NCI-H748 (cell line): ENCODE results near the gene GNS.

Experiments used
- DNase-seq: peaks from one replicate; lab custom pipeline; 2025; ENCODE audit not compliant: unreplicated experiment; lab: John Stamatoyannopoulos, UW

The GNS gene

GRCh38 chr12:64675795-64676194 lies 83.4 kb downstream of the GNS start:
- DNase-seq, result no peak

GRCh38 chr12:64674367-64674922 lies 84.8 kb downstream of the GNS start:
- DNase-seq, result no peak

DNA sequence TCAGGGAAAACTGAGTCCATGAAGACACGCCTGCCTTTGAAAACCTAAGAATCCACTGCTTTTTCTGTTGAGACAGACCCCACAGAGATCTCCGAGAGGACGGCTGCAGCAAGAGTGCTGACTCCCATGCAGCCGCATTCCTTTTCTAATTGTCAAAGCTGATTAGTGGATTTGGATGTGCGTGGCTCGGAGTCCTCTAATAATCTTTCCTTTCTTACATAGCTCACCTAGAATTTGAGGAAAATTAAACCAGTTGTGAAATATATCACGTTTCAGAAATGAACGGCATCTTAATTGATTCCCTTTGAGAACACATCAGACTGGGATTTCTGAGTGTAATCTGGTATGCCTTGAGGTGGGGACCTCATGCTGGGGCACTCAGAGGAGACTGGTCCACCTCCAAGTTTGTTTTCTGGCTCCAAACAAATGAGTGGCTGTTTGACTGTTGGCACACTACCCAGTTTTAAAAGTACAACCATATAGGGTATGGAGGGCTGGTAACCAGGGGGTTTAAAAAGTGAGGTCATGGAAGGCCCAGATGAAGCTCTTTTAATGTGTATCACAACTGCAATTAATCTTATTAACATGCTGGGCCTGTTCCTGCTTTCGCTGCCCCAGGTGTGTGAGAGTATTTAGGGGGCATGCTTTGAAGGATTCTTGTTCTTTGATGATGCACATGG lies 85.6 kb downstream of the GNS start:
- peak; percentile 90 for DNase-seq

- peak; percentile 88 for DNase-seq
Observed at GRCh38 chr12:64672925-64673409, 86.2 kb downstream of the GNS start.

GRCh38 chr12:64671681-64672080 lies 87.5 kb downstream of the GNS start:
- no peak for DNase-seq

- no peak for DNase-seq
Observed at GRCh38 chr12:64670919-64671639, 88.1 kb downstream of the GNS start.

DNA sequence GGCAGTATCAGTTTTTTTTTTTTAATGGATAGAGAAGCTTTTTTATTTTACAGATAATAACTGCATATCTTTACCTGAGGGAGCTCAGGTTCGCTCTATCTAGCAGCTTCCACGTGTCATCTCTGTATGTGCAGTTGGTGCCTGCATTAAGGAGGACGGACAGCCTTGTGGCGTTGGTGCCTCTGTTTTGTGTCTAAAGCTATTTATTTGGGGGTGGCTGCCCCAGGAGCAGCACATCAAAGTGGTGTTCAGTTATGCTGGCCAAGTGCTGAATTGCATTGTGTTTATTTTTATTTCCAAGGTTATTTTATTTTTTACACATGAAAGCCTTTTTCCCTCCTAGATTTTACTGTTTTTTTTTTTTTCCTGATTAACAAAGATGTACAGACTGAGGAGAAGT lies 89.2 kb downstream of the GNS start:
- DNase-seq, result no peak

- DNase-seq, result no peak
Observed at GRCh38 chr12:64669270-64669842, 89.8 kb downstream of the GNS start.

- no peak for DNase-seq
Observed at GRCh38 chr12:64667793-64668192, 91.4 kb downstream of the GNS start.

DNA sequence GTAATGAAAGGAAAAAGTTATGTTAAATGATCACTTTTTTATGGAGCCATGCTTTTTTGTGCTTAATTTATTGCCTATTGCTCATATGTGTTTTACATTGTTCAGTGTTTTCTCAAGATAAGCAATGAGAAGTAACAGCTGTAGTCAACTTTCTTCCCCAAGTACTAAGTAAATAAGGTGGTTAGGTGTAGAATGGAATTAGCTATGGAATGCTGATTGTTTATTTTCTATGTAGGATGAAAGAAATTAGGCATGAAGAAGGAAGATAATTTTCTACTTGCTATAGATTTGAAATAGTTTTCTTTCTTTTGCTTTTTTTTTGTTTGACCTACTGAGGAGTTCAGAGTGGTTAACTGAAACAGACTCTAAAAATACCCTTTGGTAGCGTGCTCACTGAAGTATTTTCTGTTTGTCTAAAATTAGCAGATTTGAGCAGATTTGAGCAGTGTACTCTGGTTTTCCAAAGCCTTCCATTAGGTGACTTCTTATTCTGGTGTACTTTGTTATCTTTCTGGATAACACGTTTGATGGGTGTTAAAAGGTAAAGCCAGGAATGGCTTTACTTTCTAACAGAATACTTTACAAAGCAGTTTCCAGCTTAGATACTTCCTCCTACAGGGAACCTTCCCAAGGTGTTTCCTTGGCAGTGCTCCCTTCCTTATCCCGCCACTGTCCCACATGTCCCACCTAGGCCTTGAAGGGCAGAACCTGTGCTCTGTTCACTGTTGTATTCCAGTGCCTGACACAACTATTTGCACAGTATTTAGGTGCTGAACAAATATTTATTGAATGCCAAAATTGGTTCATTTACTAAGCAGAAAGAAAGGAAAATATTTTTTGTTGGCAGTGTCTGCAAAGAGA lies 92.9 kb downstream of the GNS start:
- DNase-seq, result no peak

GRCh38 chr12:64665514-64665913 lies 93.7 kb downstream of the GNS start:
- peak; percentile 38 for DNase-seq
